Hypothalamus (tissue), 51 donors: ENCODE data around the gene PHOX2B.
"Not testable (repeated sequence)": the region's sequence is repeated elsewhere in the genome, so short reads cannot be mapped to it uniquely, and the experiment has no call there.

Experiments
- DNase-seq, 51 donors: peaks; one replicate each; lab custom pipeline; 2025; lab: John Stamatoyannopoulos, UW

The PHOX2B gene

GRCh38 chr4:41749631-41750039, 1.1 kb upstream of the PHOX2B start:
- no peak for DNase-seq

GRCh38 chr4:41748074-41748570, 403 bp downstream of the PHOX2B start:
- DNase-seq, result no peak

- no peak for DNase-seq
These were observed 1.1 kb downstream of the PHOX2B start for GRCh38 chr4:41747230-41748055.

GRCh38 chr4:41746440-41747229, 1.9 kb downstream of the PHOX2B start:
- no peak for DNase-seq

GRCh38 chr4:41746025-41746439, 2.5 kb downstream of the PHOX2B start:
- DNase-seq, result no peak

GRCh38 chr4:41745292-41746024, 3.1 kb downstream of the PHOX2B start:
- DNase-seq, result no peak

GRCh38 chr4:41744572-41745291, 3.8 kb downstream of the PHOX2B start:
- no peak for DNase-seq

- no peak for DNase-seq
These were observed 7.2 kb downstream of the PHOX2B start for GRCh38 chr4:41741354-41741753.

GRCh38 chr4:41737491-41737890, 11.0 kb downstream of the PHOX2B start:
- not testable (repeated sequence) for DNase-seq

GRCh38 chr4:41734371-41734770, 14.2 kb downstream of the PHOX2B start:
- DNase-seq, result no peak

GRCh38 chr4:41731569-41732126, 16.9 kb downstream of the PHOX2B start:
- no peak for DNase-seq

- DNase-seq, result no peak
These were observed 20.0 kb downstream of the PHOX2B start for GRCh38 chr4:41728573-41728913.

GRCh38 chr4:41727861-41728572, 20.5 kb downstream of the PHOX2B start:
- DNase-seq, result no peak

- DNase-seq, result no peak
These were observed 23.3 kb downstream of the PHOX2B start for GRCh38 chr4:41725254-41725653.

GRCh38 chr4:41723286-41723685, 25.2 kb downstream of the PHOX2B start:
- no peak for DNase-seq

- no peak for DNase-seq
These were observed 26.3 kb downstream of the PHOX2B start for GRCh38 chr4:41722181-41722580.

- DNase-seq, result no peak
These were observed 29.1 kb downstream of the PHOX2B start for GRCh38 chr4:41719417-41719816.

- DNase-seq, result no peak
These were observed 29.6 kb downstream of the PHOX2B start for GRCh38 chr4:41718907-41719306.

- DNase-seq, result no peak
These were observed 33.4 kb downstream of the PHOX2B start for GRCh38 chr4:41715155-41715554.
